GM19438 (cell line): ENCODE results near the gene CSH2.
"Not testable (repeated sequence)": the region's sequence is repeated elsewhere in the genome, so short reads cannot be mapped to it uniquely, and the experiment has no call there.

Experiments used
- ATAC-seq: cut with Tn5 transposase; IDR thresholded peaks from one replicate; pipeline ENCODE4 v1.9.1; 2021; ENCODE audit warnings: low read depth; ENCODE audit not compliant: unreplicated experiment

CSH2 gene

DNA sequence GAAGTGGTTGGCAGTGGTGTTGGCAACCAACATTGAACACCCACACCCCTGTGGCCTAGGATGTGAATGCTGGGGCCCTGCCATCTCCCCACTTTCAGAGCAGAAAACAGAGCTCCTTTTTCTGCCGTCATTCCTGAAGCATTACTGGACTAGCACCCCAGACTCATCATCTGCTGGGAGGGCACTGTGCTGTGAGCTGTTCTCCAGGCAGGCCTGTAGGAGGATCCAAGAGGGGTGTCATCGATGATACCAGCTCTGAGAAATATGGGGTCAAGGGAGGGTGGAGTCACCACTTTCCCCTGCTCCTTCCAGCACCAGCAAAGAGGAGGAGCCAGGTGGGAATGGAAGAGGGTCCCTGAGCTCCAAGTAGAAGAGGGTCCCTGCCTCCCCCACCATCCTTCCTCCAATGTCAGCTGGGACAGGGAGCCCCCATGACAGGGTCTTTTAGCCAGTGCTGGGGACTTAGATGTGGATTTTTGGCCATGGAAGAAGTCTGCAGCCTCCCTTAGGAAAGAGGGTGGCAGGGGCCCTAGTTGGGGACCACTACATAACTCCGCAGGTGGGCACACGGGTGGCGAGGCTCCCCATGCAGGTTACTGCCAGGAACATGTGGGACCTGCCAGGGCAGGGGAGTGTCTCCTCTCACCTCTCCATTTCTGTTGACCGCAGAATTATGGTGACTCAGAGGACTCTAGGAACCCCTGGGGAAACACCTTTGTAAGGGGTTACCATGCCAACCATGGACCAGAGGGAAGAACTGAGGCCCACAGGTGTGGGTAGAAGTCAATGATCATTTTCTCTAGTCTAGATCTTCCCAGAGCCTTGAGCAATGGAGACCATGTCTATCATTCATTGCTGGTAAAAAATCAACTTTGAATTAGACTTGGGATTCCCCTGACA lies 25.7 kb upstream of the CSH2 start:
- ATAC-seq: not testable (repeated sequence)

- ATAC-seq: not testable (repeated sequence)
Measured at GRCh38 chr17:63896524-63897354, 23.3 kb upstream of the CSH2 start, which contains the start of gene CSH1. Gene CSH1 (minus strand): TSS chr17:63896574. CDS start chr17:63896511, 63 bp downstream.

DNA sequence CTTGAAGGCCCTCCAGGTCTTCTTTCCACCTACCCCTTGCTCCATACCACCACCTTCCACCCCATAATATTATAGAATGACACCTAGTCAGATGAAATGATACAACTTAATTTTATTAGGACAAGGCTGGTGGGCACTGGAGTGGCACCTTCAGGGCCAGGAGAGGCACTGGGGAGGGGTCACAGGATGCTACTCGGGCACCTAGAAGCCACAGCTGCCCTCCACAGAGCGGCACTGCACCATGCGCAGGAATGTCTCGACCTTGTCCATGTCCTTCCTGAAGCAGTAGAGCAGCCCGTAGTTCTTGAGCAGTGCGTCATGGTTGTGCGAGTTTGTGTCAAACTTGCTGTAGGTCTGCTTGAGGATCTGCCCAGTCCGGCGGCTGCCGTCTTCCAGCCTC lies 21.3 kb upstream of the CSH2 start:
- ATAC-seq: not testable (repeated sequence)

GRCh38 chr17:63894021-63894420 lies 20.5 kb upstream of the CSH2 start:
- ATAC-seq: not testable (repeated sequence)

DNA sequence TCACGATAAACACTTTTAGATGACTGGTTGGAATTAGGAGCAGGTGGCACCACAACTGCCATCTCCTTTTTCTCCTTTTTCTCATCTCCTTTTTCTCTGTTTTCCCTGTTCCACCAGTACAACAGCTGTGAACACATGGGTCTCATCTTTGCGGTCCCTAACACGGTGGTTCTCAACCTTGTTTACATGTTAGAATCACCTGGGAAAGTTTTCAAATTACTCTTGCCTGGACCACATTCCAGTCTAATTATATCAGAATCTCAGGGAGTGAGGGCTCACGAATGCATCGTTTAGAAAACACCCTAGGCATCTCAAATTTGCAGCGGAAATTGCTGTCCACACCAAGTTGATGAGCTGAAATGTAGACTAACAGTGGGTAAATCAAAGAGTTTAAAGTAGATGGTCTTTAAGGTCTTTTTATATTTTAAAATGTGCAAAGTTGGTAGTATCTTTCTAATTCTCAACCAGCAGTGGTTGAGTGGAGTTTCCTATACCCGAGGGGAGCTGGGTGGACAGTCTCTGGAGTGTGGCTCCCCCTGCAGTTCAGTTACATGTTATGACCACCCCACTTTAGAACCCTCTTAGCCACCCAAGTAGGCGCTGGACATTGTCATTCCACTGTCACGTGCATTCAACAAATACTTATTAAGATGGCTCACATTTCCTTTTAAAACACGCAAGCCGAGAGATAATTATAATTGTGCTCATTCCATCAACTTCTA lies 19.0 kb upstream of the CSH2 start:
- not testable (repeated sequence) for ATAC-seq

GRCh38 chr17:63889026-63889848 lies 15.8 kb upstream of the CSH2 start:
- not testable (repeated sequence) for ATAC-seq

GRCh38 chr17:63885119-63885518 lies 11.6 kb upstream of the CSH2 start:
- not testable (repeated sequence) for ATAC-seq

- not testable (repeated sequence) for ATAC-seq
Measured at GRCh38 chr17:63882626-63883126, 9.2 kb upstream of the CSH2 start.

DNA sequence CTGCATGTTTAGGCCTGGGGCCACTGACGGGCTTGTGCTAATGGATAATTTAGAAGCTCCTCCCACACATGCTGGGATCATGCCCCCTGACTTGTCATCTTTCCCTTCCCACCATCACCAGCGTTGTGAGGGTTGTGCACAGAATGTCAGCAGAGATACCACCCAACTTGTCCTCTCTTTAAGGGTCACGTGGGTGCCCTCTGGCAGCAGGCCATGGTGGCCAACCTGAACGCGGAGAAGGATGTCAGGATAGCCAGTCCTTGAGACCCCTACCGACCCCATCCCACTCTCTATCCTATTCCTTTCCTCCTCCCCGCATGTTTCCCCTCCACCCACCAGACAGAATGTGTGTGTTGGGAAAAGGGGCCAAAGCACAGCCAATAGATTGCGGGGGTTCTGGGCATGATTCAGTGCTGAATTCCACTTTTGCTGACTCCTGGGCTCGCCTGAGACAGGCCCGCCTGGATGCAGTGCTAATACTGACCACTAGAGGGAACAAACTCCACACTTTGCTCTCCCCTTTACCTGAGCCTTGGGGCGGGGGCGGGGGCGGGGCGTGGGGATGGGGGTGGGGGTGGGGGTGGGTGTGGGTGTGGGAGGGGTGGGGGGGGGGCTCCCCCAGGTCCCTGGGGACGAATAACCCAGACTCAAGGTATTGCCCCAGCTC lies 8.6 kb upstream of the CSH2 start, which contains the start of gene GH2:
Gene GH2 (minus strand): TSS at position 10 of the 667 bp plus-strand sequence. CDS start 143 bp downstream, outside the sequence.
- no peak for ATAC-seq

- ATAC-seq: not testable (repeated sequence)
Measured at GRCh38 chr17:63881337-63881736, 7.9 kb upstream of the CSH2 start.

- ATAC-seq: no peak
Measured at GRCh38 chr17:63880706-63881105, 7.2 kb upstream of the CSH2 start.

GRCh38 chr17:63878413-63878812 lies 4.9 kb upstream of the CSH2 start:
- ATAC-seq: not testable (repeated sequence)

DNA sequence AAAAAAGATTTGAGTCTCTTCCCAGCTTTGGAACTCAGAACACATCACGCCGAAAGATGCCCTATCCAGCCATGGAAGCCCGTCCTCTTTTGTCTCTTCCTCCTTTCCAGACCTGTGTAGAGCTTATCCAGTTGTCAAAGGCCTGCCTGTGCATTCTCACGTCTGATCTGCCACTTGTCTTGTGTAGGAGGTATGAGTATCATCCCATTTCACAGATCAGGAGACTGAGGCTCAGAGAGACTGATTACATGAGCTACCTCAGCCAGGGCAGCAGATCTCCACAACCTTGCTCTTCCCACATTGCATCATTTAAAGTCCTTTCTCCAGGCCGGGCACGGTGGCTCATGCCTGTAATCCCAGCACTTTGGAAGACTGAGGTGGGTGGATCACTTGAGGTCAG lies 1.2 kb upstream of the CSH2 start:
- ATAC-seq: not testable (repeated sequence)

DNA sequence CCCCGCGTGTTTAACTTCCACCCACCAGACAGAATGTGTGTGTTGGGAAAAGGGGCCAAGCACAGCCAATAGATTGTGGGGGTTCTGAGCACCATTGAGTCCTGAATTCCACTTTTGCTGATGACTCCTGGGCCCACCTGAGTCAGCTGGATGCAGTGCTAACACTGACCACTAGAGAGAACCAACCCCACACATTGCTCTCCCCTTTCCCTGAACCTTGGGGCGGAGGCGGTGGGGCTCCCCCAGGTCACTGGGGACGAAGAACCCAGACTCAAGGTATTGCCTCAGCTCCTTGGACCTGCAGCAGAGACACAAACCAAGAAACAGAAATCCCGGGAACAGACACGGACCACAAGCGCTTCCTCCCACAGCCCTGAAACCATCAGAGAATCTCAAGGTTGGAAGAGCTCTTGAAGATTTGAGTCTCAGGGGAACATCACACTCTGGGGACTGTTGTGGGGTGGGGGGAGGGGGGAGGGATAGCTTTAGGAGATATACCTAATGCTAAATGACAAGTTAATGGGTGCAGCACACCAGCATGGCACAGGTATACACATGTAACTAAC lies 667 bp upstream of the CSH2 start:
- ATAC-seq: not testable (repeated sequence)

GRCh38 chr17:63871646-63872365 lies 1.7 kb downstream of the CSH2 start:
- not testable (repeated sequence) for ATAC-seq

DNA sequence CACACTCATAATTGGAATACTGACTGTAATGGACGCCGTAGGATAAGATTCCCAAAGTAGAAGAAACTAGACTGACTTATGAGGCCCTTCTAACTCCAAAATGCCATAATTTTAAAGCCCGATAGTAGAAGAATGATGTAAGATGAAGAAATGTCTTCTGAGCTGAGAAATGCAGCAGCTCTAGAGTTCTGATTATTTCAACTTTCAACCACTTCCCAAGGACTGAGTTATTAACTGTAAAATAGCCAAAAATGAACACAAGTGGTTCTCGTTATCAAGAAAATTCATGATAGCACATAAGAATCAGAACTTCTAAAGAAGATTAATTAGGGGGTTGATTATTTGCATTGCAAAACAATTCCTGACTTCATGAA lies 3.2 kb downstream of the CSH2 start:
- ATAC-seq: not testable (repeated sequence)

DNA sequence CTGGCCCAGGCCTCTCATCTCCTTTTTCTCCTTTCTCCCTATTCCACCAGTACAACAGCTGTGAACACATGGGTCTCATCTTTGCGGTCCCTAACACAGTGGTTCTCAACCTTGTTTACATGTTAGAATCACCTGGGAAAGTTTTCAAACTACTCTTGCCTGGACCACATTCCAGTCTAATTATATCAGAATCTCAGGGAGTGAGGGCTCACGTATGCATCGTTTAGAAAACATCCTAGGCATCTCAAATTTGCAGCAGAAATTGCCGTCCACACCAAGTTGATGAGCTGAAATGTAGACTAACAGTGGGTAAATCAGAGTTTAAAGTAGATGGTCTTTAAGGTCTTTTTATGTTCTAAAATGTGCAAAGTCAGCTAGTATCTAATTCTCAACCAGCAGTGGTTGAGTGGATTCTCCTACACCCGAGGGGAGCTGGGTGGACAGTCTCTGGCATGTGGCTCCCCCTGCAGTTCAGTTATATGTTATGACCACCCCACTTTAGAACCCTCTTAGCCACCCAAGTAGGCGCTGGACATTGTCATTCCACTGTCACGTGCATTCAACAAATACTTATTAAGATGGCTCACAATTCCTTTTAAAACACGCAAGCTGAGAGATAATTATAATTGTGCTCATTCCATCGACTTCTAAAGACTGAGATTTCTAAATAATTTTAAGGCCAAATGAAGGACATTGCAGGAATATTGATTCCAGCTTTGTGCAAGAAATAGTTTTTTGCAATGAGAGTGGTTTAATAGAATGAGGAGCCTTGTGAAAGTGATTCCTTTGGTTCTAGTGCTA lies 3.8 kb downstream of the CSH2 start:
- not testable (repeated sequence) for ATAC-seq
